ENCODE results near the gene PCSK6.

Gene PCSK6

GRCh38 chr15:101500865-101501551 is 11.5 kb upstream of the PCSK6 start:
- Histone ChIP-seq H3K9ac (ENCODE audit: low read length) (no peak overlapping the region), H3K27ac (ENCODE audit: low read depth, low read length) (no peak overlapping the region), H3K36me3 (ENCODE audit: low read length) (no peaks in the 10 kb centered on the region), H3K9me3 (ENCODE audit: insufficient read depth, low read length) (no peaks in the 10 kb centered on the region), H4K20me1 (ENCODE audit: low read depth, low read length) (no peaks in the 10 kb centered on the region), H2AFZ (ENCODE audit: low read depth, low read length, severe bottlenecking) (no peak overlapping the region), H3K4me2 (ENCODE audit: low read depth, low read length, poor library complexity, severe bottlenecking) (no peak overlapping the region), H3K9me2 (replicated peaks; ENCODE audit: insufficient read depth, low read length) (no peaks in the 10 kb centered on the region), H3K27me3 (ENCODE audit: low read length) (no peaks in the 10 kb centered on the region), H3K79me2 (ENCODE audit: insufficient read depth, low read length) (no peaks in the 10 kb centered on the region), H3F3A (ENCODE audit: insufficient read depth) (no peaks in the 10 kb centered on the region), H3K4me3 (ENCODE audit: insufficient read depth, low read length, poor library complexity, severe bottlenecking) (no peak overlapping the region)
- TF ChIP-seq EZH2phosphoT487 (conservative IDR thresholded peaks at IDR 0.05; ENCODE audit: low read length) = no peak
- no peak for TF ChIP-seq CTCF (IDR thresholded peaks at IDR 0.05; ENCODE audit: insufficient read depth, low read length, poor library complexity, severe bottlenecking)

DNA sequence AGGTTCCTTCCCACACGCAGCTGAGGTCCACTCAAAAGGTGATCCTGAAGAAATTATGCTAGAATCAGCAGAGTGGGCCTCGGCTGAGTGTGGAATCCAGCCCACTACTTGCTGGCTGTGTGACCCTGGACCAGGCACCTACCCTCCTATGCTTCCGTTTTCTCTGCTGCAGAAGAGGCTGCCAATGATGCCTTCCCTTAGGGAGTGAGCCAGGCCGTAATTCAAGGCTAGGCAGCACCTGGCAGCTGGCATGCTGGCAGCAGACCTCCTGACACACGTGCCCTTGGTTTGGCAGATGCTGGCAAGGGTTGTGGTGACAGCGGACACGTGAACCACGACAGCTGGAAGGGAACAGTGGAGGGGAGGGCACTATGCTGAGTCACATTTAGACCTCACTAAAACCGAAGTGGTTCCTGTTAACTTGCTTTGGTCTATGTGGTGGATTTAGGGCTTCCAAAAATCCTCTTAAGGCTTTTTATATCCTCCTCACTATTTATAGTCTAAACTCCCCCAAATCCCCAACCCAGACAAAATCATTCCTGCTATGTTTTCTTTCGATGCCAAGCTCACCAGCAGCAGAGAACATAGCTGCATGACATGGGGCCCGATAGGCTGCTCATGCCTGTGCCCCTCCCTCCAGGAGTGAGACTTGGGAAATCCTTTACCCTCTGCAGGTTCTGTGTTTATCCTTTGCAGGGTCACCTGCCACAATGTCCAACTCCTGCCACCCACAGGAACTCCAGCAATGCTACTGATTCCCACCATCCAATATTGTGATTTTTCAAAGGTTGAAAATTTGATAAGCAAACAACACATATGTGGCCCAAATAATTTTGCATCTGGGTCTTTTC is 10.6 kb upstream of the PCSK6 start:
- H3K9ac ChIP-seq (ENCODE audit: low read length) = no peak overlapping the region
- H3K9me2 ChIP-seq (replicated peaks; ENCODE audit: insufficient read depth, low read length) = no peaks in the 10 kb centered on the region
- no peak overlapping the region for H3K4me2 ChIP-seq (ENCODE audit: low read depth, low read length, poor library complexity, severe bottlenecking)
- no peaks in the 10 kb centered on the region for H3K36me3 ChIP-seq (ENCODE audit: low read length)
- no peaks in the 10 kb centered on the region for H3K9me3 ChIP-seq (ENCODE audit: insufficient read depth, low read length)
- no peak overlapping the region for H3K4me3 ChIP-seq (ENCODE audit: insufficient read depth, low read length, poor library complexity, severe bottlenecking)
- no peak for TF ChIP-seq CTCF (IDR thresholded peaks at IDR 0.05; ENCODE audit: insufficient read depth, low read length, poor library complexity, severe bottlenecking)
- TF ChIP-seq EZH2phosphoT487 (conservative IDR thresholded peaks at IDR 0.05; ENCODE audit: low read length) = no peak
- H4K20me1 ChIP-seq (ENCODE audit: low read depth, low read length) = no peaks in the 10 kb centered on the region
- H3K79me2 ChIP-seq (ENCODE audit: insufficient read depth, low read length) = no peaks in the 10 kb centered on the region
- H3F3A ChIP-seq (ENCODE audit: insufficient read depth) = no peaks in the 10 kb centered on the region
- H3K27ac ChIP-seq (ENCODE audit: low read depth, low read length) = no peak overlapping the region
- no peak overlapping the region for H2AFZ ChIP-seq (ENCODE audit: low read depth, low read length, severe bottlenecking)
- no peaks in the 10 kb centered on the region for H3K27me3 ChIP-seq (ENCODE audit: low read length)

- H3K27ac ChIP-seq (ENCODE audit: low read depth, low read length) = no peak overlapping the region
- no peaks in the 10 kb centered on the region for H3K9me2 ChIP-seq (replicated peaks; ENCODE audit: insufficient read depth, low read length)
- no peaks in the 10 kb centered on the region for H4K20me1 ChIP-seq (ENCODE audit: low read depth, low read length)
- H3K4me3 ChIP-seq (ENCODE audit: insufficient read depth, low read length, poor library complexity, severe bottlenecking) = no peak overlapping the region
- H3F3A ChIP-seq (ENCODE audit: insufficient read depth) = no peaks in the 10 kb centered on the region
- H3K36me3 ChIP-seq (ENCODE audit: low read length) = no peaks in the 10 kb centered on the region
- no peaks in the 10 kb centered on the region for H3K79me2 ChIP-seq (ENCODE audit: insufficient read depth, low read length)
- H3K9me3 ChIP-seq (ENCODE audit: insufficient read depth, low read length) = no peaks in the 10 kb centered on the region
- H3K27me3 ChIP-seq (ENCODE audit: low read length) = no peaks in the 10 kb centered on the region
- TF ChIP-seq CTCF (IDR thresholded peaks at IDR 0.05; ENCODE audit: insufficient read depth, low read length, poor library complexity, severe bottlenecking) (no peak), EZH2phosphoT487 (conservative IDR thresholded peaks at IDR 0.05; ENCODE audit: low read length) (no peak)
- no peak overlapping the region for H3K9ac ChIP-seq (ENCODE audit: low read length)
- H2AFZ ChIP-seq (ENCODE audit: low read depth, low read length, severe bottlenecking) = no peak overlapping the region
- H3K4me2 ChIP-seq (ENCODE audit: low read depth, low read length, poor library complexity, severe bottlenecking) = no peak overlapping the region
Measured at GRCh38 chr15:101498717-101499480, 9.4 kb upstream of the PCSK6 start.
